Measurements from ENCODE around the gene THTPA. TPM values are rescaled to one million over a fixed set of nuclear protein-coding genes. Genes with fewer than 3 reads are reported as not detected.

THTPA gene
- total and polyA plus RNA-seq, 7 experiments from 2014 or later: 16.4 to 26.7 (median 18.1) TPM

GRCh38 chr14:23545740-23546365 is 10.2 kb upstream of the THTPA start:
- peaks cover 0 to under 1% (median 0%) of the 10 kb centered on the region in 5 donors for H3K27me3 Mint-ChIP-seq
- H3K9me3 Mint-ChIP-seq: no peaks in the 10 kb centered on the region
- ChIA-PET CTCF (interaction anchor here (0.9 kb wide), 1 partner anchor 71 kb away, joined by 3 read pairs; no protein-coding TSS in a partner anchor), POLR2A (no interaction called here)
- Histone ChIP-seq H3K27ac (ENCODE audit: low read depth, low read length) (no peak overlapping the region), H3K36me3 (ENCODE audit: control insufficient read depth in 2 of 3, insufficient read depth in 3 of 3, low read length in 3 of 3) (no peaks in the 10 kb centered on the region), H3K9me3 (ENCODE audit: control insufficient read depth in 2 of 3, low read length in 3 of 3) (no peaks in the 10 kb centered on the region), H3K4me1 (ENCODE audit: control insufficient read depth in 2 of 2, insufficient read depth in 2 of 2, low read length in 2 of 2) (peaks cover 3 to 4% of the 10 kb centered on the region in 2 donors), H3K4me3 (ENCODE audit: low read length) (no peak overlapping the region), H3K27me3 (ENCODE audit: control insufficient read depth in 2 of 2, insufficient read depth in 2 of 2, low read length in 2 of 2) (peaks cover 3 to 5% of the 10 kb centered on the region in 2 donors)
- H3K4me3 Mint-ChIP-seq: no peak overlapping the region
- H3K27ac Mint-ChIP-seq: no peak overlapping the region
- ATAC-seq (no peak), DNase-seq (no peak)
- no peaks in the 10 kb centered on the region for H3K36me3 Mint-ChIP-seq
- peaks cover 0 to 4% (median 0%) of the 10 kb centered on the region in 7 donors for H3K4me1 Mint-ChIP-seq
- intact Hi-C loops (cut with micrococcal nuclease): no loop called here

- peaks cover 0 to 4% (median 0%) of the 10 kb centered on the region in 5 donors for H3K27me3 Mint-ChIP-seq
- no peak overlapping the region for H3K27ac ChIP-seq (ENCODE audit: low read depth, low read length)
Observed at GRCh38 chr14:23546450-23547035, 9.5 kb upstream of the THTPA start.

GRCh38 chr14:23547924-23548323 is 8.1 kb upstream of the THTPA start:
- H3K9me3 Mint-ChIP-seq: no peaks in the 10 kb centered on the region
- ChIA-PET CTCF (interaction anchor here (2.2 kb wide), 1 partner anchor 10 kb away, joined by 5 read pairs; no protein-coding TSS in a partner anchor), POLR2A (no interaction called here)
- peaks cover 8 to 11% of the 10 kb centered on the region in 2 donors for H3K4me1 ChIP-seq (ENCODE audit: control insufficient read depth in 2 of 2, insufficient read depth in 2 of 2, low read length in 2 of 2)
- H3K27me3 ChIP-seq (ENCODE audit: control insufficient read depth in 2 of 2, insufficient read depth in 2 of 2, low read length in 2 of 2): peaks cover 3 to 5% of the 10 kb centered on the region in 2 donors
- no peak overlapping the region for H3K27ac ChIP-seq (ENCODE audit: low read depth, low read length)
- peaks cover 0 to 4% (median 0%) of the 10 kb centered on the region in 5 donors for H3K27me3 Mint-ChIP-seq
- ATAC-seq (no peak), DNase-seq (no peak)
- no peaks in the 10 kb centered on the region for H3K36me3 ChIP-seq (ENCODE audit: control insufficient read depth in 2 of 3, insufficient read depth in 3 of 3, low read length in 3 of 3)
- H3K4me3 Mint-ChIP-seq: no peak overlapping the region
- no peaks in the 10 kb centered on the region for H3K36me3 Mint-ChIP-seq
- peaks cover 0 to 9% (median 5%) of the 10 kb centered on the region in 7 donors for H3K4me1 Mint-ChIP-seq
- intact Hi-C loops (cut with micrococcal nuclease): no loop called here
- H3K4me3 ChIP-seq (ENCODE audit: low read length): no peak overlapping the region
- no peak overlapping the region for H3K27ac Mint-ChIP-seq
- no peaks in the 10 kb centered on the region for H3K9me3 ChIP-seq (ENCODE audit: control insufficient read depth in 2 of 3, low read length in 3 of 3)

More at GRCh38 chr14:23546450-23547035, 9.5 kb upstream of the THTPA start:
- peaks cover 7 to 8% of the 10 kb centered on the region in 2 donors for H3K4me1 ChIP-seq (ENCODE audit: control insufficient read depth in 2 of 2, insufficient read depth in 2 of 2, low read length in 2 of 2)
- POLR2A ChIA-PET: no interaction called here
- H3K36me3 ChIP-seq (ENCODE audit: control insufficient read depth in 2 of 3, insufficient read depth in 3 of 3, low read length in 3 of 3): no peaks in the 10 kb centered on the region
- DNase-seq (no peak), ATAC-seq (no peak)
- H3K27ac Mint-ChIP-seq: no peak overlapping the region
- H3K9me3 Mint-ChIP-seq: no peaks in the 10 kb centered on the region
- H3K4me3 Mint-ChIP-seq: no peak overlapping the region
- H3K27me3 ChIP-seq (ENCODE audit: control insufficient read depth in 2 of 2, insufficient read depth in 2 of 2, low read length in 2 of 2): peaks cover 3 to 5% of the 10 kb centered on the region in 2 donors
- CTCF ChIA-PET: interaction anchor here (0.6 to 0.9 kb wide), 2 partner anchors 72 to 696 kb away, joined by 3 read pairs; partner anchors contain the start of gene TINF2
- peaks cover 0 to 4% (median 0%) of the 10 kb centered on the region in 7 donors for H3K4me1 Mint-ChIP-seq
- no peaks in the 10 kb centered on the region for H3K9me3 ChIP-seq (ENCODE audit: control insufficient read depth in 2 of 3, low read length in 3 of 3)
- H3K4me3 ChIP-seq (ENCODE audit: low read length): no peak overlapping the region
- intact Hi-C loops (cut with micrococcal nuclease): no loop called here
- H3K36me3 Mint-ChIP-seq: no peaks in the 10 kb centered on the region

DNA sequence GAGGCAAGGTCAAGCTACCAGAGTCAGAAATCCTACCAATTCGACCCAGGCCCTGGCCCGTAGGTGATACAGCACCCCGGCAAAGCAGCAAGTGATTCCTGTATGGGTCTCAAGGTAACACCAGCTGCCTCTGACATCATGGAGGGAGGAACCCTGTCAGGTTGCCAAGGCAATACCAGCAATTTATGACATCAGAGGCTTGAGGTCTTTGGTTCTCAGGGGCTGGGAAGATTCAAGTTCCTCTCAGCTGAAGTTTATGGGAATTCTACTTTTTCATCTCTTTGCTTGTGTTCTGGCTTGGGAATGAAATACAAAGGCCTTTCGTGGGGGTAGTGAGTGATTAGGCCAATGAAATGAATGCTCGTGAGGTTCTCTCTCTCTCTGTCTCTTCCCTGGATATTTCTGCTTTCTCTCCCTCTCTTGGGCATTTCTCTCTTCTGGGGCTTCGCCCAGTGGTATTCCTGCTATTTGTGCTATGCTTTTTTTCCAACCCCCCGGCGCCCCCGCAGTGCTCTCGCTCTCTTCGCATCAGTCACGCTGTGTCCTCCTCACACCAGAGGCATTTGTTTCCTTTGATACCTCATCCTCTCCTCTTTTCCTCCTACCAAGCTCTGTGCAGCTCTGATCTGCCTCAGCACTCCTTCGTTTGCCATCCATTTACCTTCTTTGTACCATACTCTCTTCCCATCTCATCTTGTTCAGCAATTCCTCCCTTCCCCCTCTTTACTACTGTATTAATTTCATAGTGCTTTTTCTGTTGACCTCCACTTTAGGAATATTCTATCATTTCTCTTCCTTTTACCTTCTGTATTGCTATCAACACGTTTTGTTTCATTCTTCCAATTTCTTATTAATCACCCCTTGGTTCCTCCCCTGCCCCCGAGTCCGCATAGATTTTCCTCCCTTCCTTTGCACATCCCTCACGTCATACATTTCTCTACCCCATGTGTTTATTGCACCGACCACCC is 7.4 kb upstream of the THTPA start:
- CTCF ChIA-PET: interaction anchor here (0.7 to 2.2 kb wide), 3 partner anchors 10 to 451 kb away, joined by 3 to 6 read pairs (median 5); no protein-coding TSS in a partner anchor
- peaks cover 8 to 11% of the 10 kb centered on the region in 2 donors for H3K4me1 ChIP-seq (ENCODE audit: control insufficient read depth in 2 of 2, insufficient read depth in 2 of 2, low read length in 2 of 2)
- H3K27me3 Mint-ChIP-seq: peaks cover 0 to 4% (median 0%) of the 10 kb centered on the region in 5 donors
- H3K27ac Mint-ChIP-seq: no peak overlapping the region
- H3K9me3 ChIP-seq (ENCODE audit: control insufficient read depth in 2 of 3, low read length in 3 of 3): no peaks in the 10 kb centered on the region
- POLR2A ChIA-PET: interaction anchor here (0.6 to 1.3 kb wide), 3 partner anchors 12 to 281 kb away, joined by 3 to 4 read pairs (median 3); no protein-coding TSS in a partner anchor
- DNase-seq (no peak), ATAC-seq (no peak)
- peaks cover 3 to 5% of the 10 kb centered on the region in 2 donors for H3K27me3 ChIP-seq (ENCODE audit: control insufficient read depth in 2 of 2, insufficient read depth in 2 of 2, low read length in 2 of 2)
- no peak overlapping the region for H3K4me3 Mint-ChIP-seq
- H3K36me3 ChIP-seq (ENCODE audit: control insufficient read depth in 2 of 3, insufficient read depth in 3 of 3, low read length in 3 of 3): no peaks in the 10 kb centered on the region
- H3K4me3 ChIP-seq (ENCODE audit: low read length): no peak overlapping the region
- H3K4me1 Mint-ChIP-seq: peaks cover 0 to 9% (median 5%) of the 10 kb centered on the region in 7 donors
- no peaks in the 10 kb centered on the region for H3K9me3 Mint-ChIP-seq
- H3K27ac ChIP-seq (ENCODE audit: low read depth, low read length): no peak overlapping the region
- H3K36me3 Mint-ChIP-seq: no peaks in the 10 kb centered on the region
- intact Hi-C loops (cut with micrococcal nuclease): no loop called here

GRCh38 chr14:23550131-23550811 is 5.8 kb upstream of the THTPA start:
- Histone ChIP-seq H3K9me3 (ENCODE audit: control insufficient read depth in 2 of 3, low read length in 3 of 3) (no peaks in the 10 kb centered on the region), H3K27me3 (ENCODE audit: control insufficient read depth in 2 of 2, insufficient read depth in 2 of 2, low read length in 2 of 2) (peaks cover 3 to 5% of the 10 kb centered on the region in 2 donors), H3K36me3 (ENCODE audit: control insufficient read depth in 2 of 3, insufficient read depth in 3 of 3, low read length in 3 of 3) (no peaks in the 10 kb centered on the region), H3K4me1 (ENCODE audit: control insufficient read depth in 2 of 2, insufficient read depth in 2 of 2, low read length in 2 of 2) (peaks cover 8 to 11% of the 10 kb centered on the region in 2 donors), H3K4me3 (ENCODE audit: low read length) (peak overlapping the region; percentile 77), H3K27ac (ENCODE audit: low read depth, low read length) (no peak overlapping the region)
- Mint-ChIP-seq H3K9me3 (no peaks in the 10 kb centered on the region), H3K27ac (no peak overlapping the region), H3K27me3 (peaks cover 0 to 4% (median 0%) of the 10 kb centered on the region in 5 donors), H3K4me3 (no peak overlapping the region), H3K4me1 (peaks cover 0 to 11% (median 7%) of the 10 kb centered on the region in 7 donors), H3K36me3 (no peaks in the 10 kb centered on the region)
- ChIA-PET CTCF (interaction anchor here (0.6 to 1.7 kb wide), 2 partner anchors 11 to 643 kb away, joined by 5 to 6 read pairs; no protein-coding TSS in a partner anchor), POLR2A (interaction anchor here (1.1 to 1.3 kb wide), 2 partner anchors 10 to 57 kb away, joined by 3 to 4 read pairs; no protein-coding TSS in a partner anchor)
- no peak for ATAC-seq
- intact Hi-C loops (cut with micrococcal nuclease): loop anchor here (5.0 to 10.0 kb wide), 4 partner anchors 455 to 885 kb away; partner anchors contain the start of genes ACIN1 (in 1 of the 2), C14orf119 (in 1 of the 2), CHMP4A (in 1 of the 2) and DCAF11 (in 1 of the 2)
- DNase-seq: no peak
